H9 (cell line): ENCODE data around the gene GTF2E1. TPM values are rescaled to one million over a fixed set of nuclear protein-coding genes. Genes with fewer than 3 reads are reported as not detected.

Experiments used
- DNase-seq: peaks from one replicate; pipeline ENCODE4 v3.0.0-alpha.2; 2017
- H2AFZ ChIP-seq: one replicate; pipeline ENCODE4 v1.6.1; 2013; ENCODE audit warnings: mild to moderate bottlenecking, low read length, control low read depth, moderate library complexity
- H2AK5ac ChIP-seq: 2 replicates; pipeline ENCODE4 v1.6.1; 2013; ENCODE audit warnings: low read length, control low read depth, mixed read lengths; ENCODE audit not compliant: insufficient read length
- H2BK120ac ChIP-seq: one replicate; pipeline ENCODE4 v1.6.1; 2013; ENCODE audit warnings: low read depth, mild to moderate bottlenecking, low read length, control low read depth, inconsistent platforms; ENCODE audit not compliant: poor library complexity, severe bottlenecking
- H2BK12ac ChIP-seq: 2 replicates; pipeline ENCODE4 v1.6.1; 2013; ENCODE audit warnings: low read length, control low read depth, mixed read lengths, low read depth; ENCODE audit not compliant: insufficient read length
- H2BK15ac ChIP-seq: 2 replicates; pipeline ENCODE4 v1.6.1; 2013; ENCODE audit warnings: low read depth, low read length, control low read depth
- H2BK20ac ChIP-seq: one replicate; pipeline ENCODE4 v1.6.1; 2013; ENCODE audit warnings: low read depth, mild to moderate bottlenecking, low read length, control low read depth, inconsistent platforms; ENCODE audit not compliant: poor library complexity, severe bottlenecking
- H2BK5ac ChIP-seq: 2 replicates; pipeline ENCODE4 v1.6.1; 2013; ENCODE audit warnings: low read length, control low read depth, mixed read lengths; ENCODE audit not compliant: insufficient read length
- H3K14ac ChIP-seq: 2 replicates; pipeline ENCODE4 v1.6.1; 2013; ENCODE audit warnings: low read length, control low read depth; ENCODE audit not compliant: insufficient read depth
- H3K18ac ChIP-seq: 2 replicates; pipeline ENCODE4 v1.6.1; 2013; ENCODE audit warnings: low read depth, mild to moderate bottlenecking, mixed read lengths, low read length, control low read depth; ENCODE audit not compliant: insufficient read length
- H3K23ac ChIP-seq: 2 replicates; pipeline ENCODE4 v1.6.1; 2013; ENCODE audit warnings: low read length, control low read depth, mixed read lengths, low read depth; ENCODE audit not compliant: insufficient read length
- H3K23me2 ChIP-seq: 2 replicates; pipeline ENCODE4 v1.6.1; 2013; ENCODE audit warnings: low read depth, mild to moderate bottlenecking, mixed read lengths, low read length, control low read depth; ENCODE audit not compliant: insufficient read length, poor library complexity, severe bottlenecking
- H3K27ac ChIP-seq: 2 replicates; pipeline ENCODE4 v1.5.1; 2013; ENCODE audit warnings: low read length, control low read depth, mixed read lengths, low read depth; ENCODE audit not compliant: insufficient read length
- H3K27me3 ChIP-seq: 2 replicates; pipeline ENCODE4 v1.6.1; 2013; ENCODE audit warnings: low read length, control low read depth, inconsistent platforms; ENCODE audit not compliant: insufficient read depth
- H3K4ac ChIP-seq: 2 replicates; pipeline ENCODE4 v1.6.1; 2013; ENCODE audit warnings: low read depth, mild to moderate bottlenecking, control low read depth, inconsistent platforms, low read length, moderate library complexity
- H3K4me1 ChIP-seq: 2 replicates; pipeline ENCODE4 v1.6.1; 2013; ENCODE audit warnings: low read length, control low read depth, inconsistent platforms; ENCODE audit not compliant: insufficient read depth
- H3K4me2 ChIP-seq: 2 replicates; pipeline ENCODE4 v1.6.1; 2013; ENCODE audit warnings: low read length, control low read depth, mixed read lengths; ENCODE audit not compliant: insufficient read length, insufficient read depth
- H3K56ac ChIP-seq: 2 replicates; pipeline ENCODE4 v1.6.1; 2013; ENCODE audit warnings: low read depth, mild to moderate bottlenecking, mixed read lengths, low read length, control low read depth; ENCODE audit not compliant: insufficient read length
- H3K79me1 ChIP-seq: 2 replicates; pipeline ENCODE4 v1.6.1; 2013; ENCODE audit warnings: low read depth, mild to moderate bottlenecking, moderate library complexity, low read length, control low read depth, inconsistent platforms; ENCODE audit not compliant: insufficient read depth, poor library complexity, severe bottlenecking
- H3K79me2 ChIP-seq: 2 replicates; pipeline ENCODE4 v1.6.1; 2013; ENCODE audit warnings: low read length, control low read depth, inconsistent platforms; ENCODE audit not compliant: insufficient read depth
- H3K9ac ChIP-seq: 2 replicates; pipeline ENCODE4 v1.6.1; 2013; ENCODE audit warnings: low read length, control low read depth, mixed read lengths; ENCODE audit not compliant: insufficient read length; ENCODE audit errors: extremely low read depth
- H3K9me3 ChIP-seq: one replicate; pipeline ENCODE4 v1.6.1; 2013; ENCODE audit warnings: low read depth, low read length, inconsistent platforms; ENCODE audit not compliant: control insufficient read depth
- H3T11ph ChIP-seq: one replicate; pipeline ENCODE4 v1.6.1; 2013; ENCODE audit warnings: mild to moderate bottlenecking, low read length, control low read depth, inconsistent platforms
- H4K20me1 ChIP-seq: one replicate; pipeline ENCODE4 v1.6.1; 2013; ENCODE audit not compliant: control insufficient read depth, insufficient read length, insufficient read depth
- H4K5ac ChIP-seq: 2 replicates; pipeline ENCODE4 v1.6.1; 2013; ENCODE audit warnings: low read depth, mild to moderate bottlenecking, mixed read lengths, low read length, control low read depth; ENCODE audit not compliant: insufficient read length
- H4K8ac ChIP-seq: replicated peaks from 2 replicates; pipeline ENCODE4 v1.6.1; 2013; ENCODE audit warnings: low read length, control low read depth, mixed read lengths, low read depth; ENCODE audit not compliant: insufficient read length
- H4K91ac ChIP-seq: 2 replicates; pipeline ENCODE4 v1.6.1; 2013; ENCODE audit warnings: low read depth, mild to moderate bottlenecking, moderate library complexity, mixed read lengths, low read length, control low read depth; ENCODE audit not compliant: insufficient read length
- H3K27ac Mint-ChIP-seq, 3 experiments: 2 replicates in 2 of 3; 3 replicates in 1 of 3; pipeline ENCODE4 v1.8.0; 2020 to 2021; ENCODE audit warnings: mixed read lengths in 3 of 3, mild to moderate bottlenecking in 1 of 3, moderate library complexity in 1 of 3
- H3K27me3 Mint-ChIP-seq: 2 replicates; pipeline ENCODE4 v1.8.0; 2021; ENCODE audit warnings: low read depth, mild to moderate bottlenecking, moderate library complexity, mixed read lengths
- H3K36me3 Mint-ChIP-seq, 3 experiments: 2 replicates in 2 of 3; 3 replicates in 1 of 3; pipeline ENCODE4 v1.8.0; 2020 to 2021; ENCODE audit warnings: low read depth in 3 of 3, mixed read lengths in 3 of 3; ENCODE audit not compliant: insufficient read depth in 1 of 3
- H3K4me1 Mint-ChIP-seq, 2 experiments: 2 replicates each; pipeline ENCODE4 v1.8.0; 2020; ENCODE audit warnings: mixed read lengths in 2 of 2
- H3K4me3 Mint-ChIP-seq, 2 experiments: 2 replicates in 1 of 2; 3 replicates in 1 of 2; pipeline ENCODE4 v1.8.0; 2020 to 2021; ENCODE audit warnings: mild to moderate bottlenecking in 2 of 2, mixed read lengths in 2 of 2, moderate library complexity in 1 of 2
- H3K9me3 Mint-ChIP-seq, 2 experiments: 2 replicates in 1 of 2; 3 replicates in 1 of 2; pipeline ENCODE4 v1.8.0; 2020; ENCODE audit warnings: mild to moderate bottlenecking in 2 of 2, mixed read lengths in 2 of 2, moderate library complexity in 1 of 2
- WGBS: extraction: QIAGEN DNeasy Blood & Tissue Kit; methylation state at CpG from one replicate; pipeline ENCODE4 v1.1.7; 2013; ENCODE audit warnings: missing lambda C conversion rate, low lambda C conversion rate, mixed read lengths; ENCODE audit not compliant: insufficient read length; ENCODE audit errors: extremely low coverage; 5-methylcytosine and 5-hydroxymethylcytosine counted together
- total RNA-seq: library from RNA; stranded (reverse); gene quantifications from 2 replicates; pipeline ENCODE4 v1.2.1, GENCODE V29; 2021
- TF ChIP-seq, protein P1 (sequence below): fragments of 200-600 bp; sonication (generic); conservative IDR thresholded peaks from 3 replicates; pipeline ENCODE4 v1.8.0; 2021; ENCODE audit warnings: antibody characterized with exemption, mild to moderate bottlenecking

Gene GTF2E1
- total RNA-seq, 1 experiment from 2014 or later: 88.8 TPM

- no peak overlapping the region for H3K27ac ChIP-seq
- H3K23ac ChIP-seq: no peak overlapping the region
- H3K9ac ChIP-seq: no peak overlapping the region
- peaks cover 8 to 12% of the 10 kb centered on the region in 2 experiments for H3K4me1 Mint-ChIP-seq
- no peak overlapping the region for H4K5ac ChIP-seq
- no peaks in the 10 kb centered on the region for H3K36me3 Mint-ChIP-seq
- H3K4ac ChIP-seq: no peak overlapping the region
- H3K27me3 Mint-ChIP-seq: no peaks in the 10 kb centered on the region
- H3K9me3 Mint-ChIP-seq: no peaks in the 10 kb centered on the region
- H3K23me2 ChIP-seq: no peaks in the 10 kb centered on the region
- H3K79me1 ChIP-seq: no peaks in the 10 kb centered on the region
- H4K20me1 ChIP-seq: no peaks in the 10 kb centered on the region
- no peak overlapping the region for H3K4me3 Mint-ChIP-seq
- no peak overlapping the region for H2BK12ac ChIP-seq
- H2AFZ ChIP-seq: no peak overlapping the region
- no peaks in the 10 kb centered on the region for H3K4me1 ChIP-seq
- no CpG with 5 or more reads among the region's 3 CpGs for WGBS
- no peak overlapping the region for H3K18ac ChIP-seq
- no peak overlapping the region for H4K8ac ChIP-seq
- H3K27me3 ChIP-seq: no peaks in the 10 kb centered on the region
- no peak overlapping the region for H3K27ac Mint-ChIP-seq
- no peak overlapping the region for H2BK15ac ChIP-seq
- no peak overlapping the region for H2AK5ac ChIP-seq
- TF ChIP-seq, protein P1, sequence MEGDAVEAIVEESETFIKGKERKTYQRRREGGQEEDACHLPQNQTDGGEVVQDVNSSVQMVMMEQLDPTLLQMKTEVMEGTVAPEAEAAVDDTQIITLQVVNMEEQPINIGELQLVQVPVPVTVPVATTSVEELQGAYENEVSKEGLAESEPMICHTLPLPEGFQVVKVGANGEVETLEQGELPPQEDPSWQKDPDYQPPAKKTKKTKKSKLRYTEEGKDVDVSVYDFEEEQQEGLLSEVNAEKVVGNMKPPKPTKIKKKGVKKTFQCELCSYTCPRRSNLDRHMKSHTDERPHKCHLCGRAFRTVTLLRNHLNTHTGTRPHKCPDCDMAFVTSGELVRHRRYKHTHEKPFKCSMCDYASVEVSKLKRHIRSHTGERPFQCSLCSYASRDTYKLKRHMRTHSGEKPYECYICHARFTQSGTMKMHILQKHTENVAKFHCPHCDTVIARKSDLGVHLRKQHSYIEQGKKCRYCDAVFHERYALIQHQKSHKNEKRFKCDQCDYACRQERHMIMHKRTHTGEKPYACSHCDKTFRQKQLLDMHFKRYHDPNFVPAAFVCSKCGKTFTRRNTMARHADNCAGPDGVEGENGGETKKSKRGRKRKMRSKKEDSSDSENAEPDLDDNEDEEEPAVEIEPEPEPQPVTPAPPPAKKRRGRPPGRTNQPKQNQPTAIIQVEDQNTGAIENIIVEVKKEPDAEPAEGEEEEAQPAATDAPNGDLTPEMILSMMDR: no peak
- no peak for DNase-seq
- no peak overlapping the region for H3K56ac ChIP-seq
- H2BK120ac ChIP-seq: no peak overlapping the region
- no peaks in the 10 kb centered on the region for H3K9me3 ChIP-seq
- H4K91ac ChIP-seq: no peak overlapping the region
- no peak overlapping the region for H2BK5ac ChIP-seq
- H3K4me2 ChIP-seq: no peak overlapping the region
- H3T11ph ChIP-seq: no peak overlapping the region
- H3K79me2 ChIP-seq: no peaks in the 10 kb centered on the region
- no peak overlapping the region for H2BK20ac ChIP-seq
- no peak overlapping the region for H3K14ac ChIP-seq
Measured at GRCh38 chr3:120823156-120823555, 80.6 kb downstream of the GTF2E1 start.
